ENCODE data around the gene MEI1.
"Not testable (repeated sequence)": the region's sequence is repeated elsewhere in the genome, so short reads cannot be mapped to it uniquely, and the experiment has no call there.

Gene MEI1

GRCh38 chr22:41682033-41682807, 17.1 kb upstream of the MEI1 start:
- FAIRE-seq: peak; percentile 58
- peak; percentile 76 for DNase-seq (ENCODE audit: insufficient read length, low spot score)

- no peak for DNase-seq (ENCODE audit: insufficient read length, low spot score)
- FAIRE-seq: no peak
Measured at GRCh38 chr22:41683052-41683451, 16.3 kb upstream of the MEI1 start.

- DNase-seq (ENCODE audit: insufficient read length, low spot score): no peak
- FAIRE-seq: no peak
Measured at GRCh38 chr22:41683616-41684015, 15.7 kb upstream of the MEI1 start.

GRCh38 chr22:41684194-41684593, 15.1 kb upstream of the MEI1 start:
- DNase-seq (ENCODE audit: insufficient read length, low spot score): no peak
- FAIRE-seq: no peak

- not testable (repeated sequence) for FAIRE-seq; DNase-seq (ENCODE audit: insufficient read length, low spot score)
Measured at GRCh38 chr22:41686890-41687289, 12.4 kb upstream of the MEI1 start.

- FAIRE-seq (no peak), DNase-seq (ENCODE audit: insufficient read length, low spot score) (no peak)
Measured at GRCh38 chr22:41687901-41688364, 11.4 kb upstream of the MEI1 start.

- FAIRE-seq (peak; percentile 88), DNase-seq (ENCODE audit: insufficient read length, low spot score) (peak; percentile 83)
Measured at GRCh38 chr22:41688365-41689211, 10.7 kb upstream of the MEI1 start, which contains the start of gene SNU13. TSS of gene SNU13 (minus strand) at chr22:41688867. CDS start at chr22:41688796, 71 bp downstream.

- DNase-seq (ENCODE audit: insufficient read length, low spot score): no peak
- FAIRE-seq: no peak
Measured at GRCh38 chr22:41690476-41690875, 8.8 kb upstream of the MEI1 start.

- FAIRE-seq (no peak), DNase-seq (ENCODE audit: insufficient read length, low spot score) (no peak)
Measured at GRCh38 chr22:41695211-41695610, 4.1 kb upstream of the MEI1 start.

- no peak for DNase-seq (ENCODE audit: insufficient read length, low spot score)
- FAIRE-seq: no peak
Measured at GRCh38 chr22:41696703-41697102, 2.6 kb upstream of the MEI1 start.

GRCh38 chr22:41697126-41697775, 2.1 kb upstream of the MEI1 start:
- peak; percentile 84 for DNase-seq (ENCODE audit: insufficient read length, low spot score)
- FAIRE-seq: peak; percentile 38

GRCh38 chr22:41700108-41700364, 733 bp downstream of the MEI1 start:
- FAIRE-seq (no peak), DNase-seq (ENCODE audit: insufficient read length, low spot score) (no peak)

GRCh38 chr22:41702763-41703162, 3.5 kb downstream of the MEI1 start:
- FAIRE-seq (no peak), DNase-seq (ENCODE audit: insufficient read length, low spot score) (no peak)

- FAIRE-seq (no peak), DNase-seq (ENCODE audit: insufficient read length, low spot score) (no peak)
Measured at GRCh38 chr22:41709341-41709740, 10.0 kb downstream of the MEI1 start.

- no peak for DNase-seq (ENCODE audit: insufficient read length, low spot score)
- no peak for FAIRE-seq
Measured at GRCh38 chr22:41713004-41713403, 13.7 kb downstream of the MEI1 start.

- FAIRE-seq (no peak), DNase-seq (ENCODE audit: insufficient read length, low spot score) (no peak)
Measured at GRCh38 chr22:41722496-41722895, 23.2 kb downstream of the MEI1 start.

GRCh38 chr22:41725510-41726110, 26.3 kb downstream of the MEI1 start:
- DNase-seq (ENCODE audit: insufficient read length, low spot score) (peak; percentile 50), FAIRE-seq (peak; percentile 82)

- no peak for DNase-seq (ENCODE audit: insufficient read length, low spot score)
- FAIRE-seq: no peak
Measured at GRCh38 chr22:41731609-41732008, 32.3 kb downstream of the MEI1 start.

GRCh38 chr22:41732096-41732772, 32.9 kb downstream of the MEI1 start:
- no peak for FAIRE-seq
- no peak for DNase-seq (ENCODE audit: insufficient read length, low spot score)

- not testable (repeated sequence) for DNase-seq (ENCODE audit: insufficient read length, low spot score); FAIRE-seq
Measured at GRCh38 chr22:41733241-41733640, 33.9 kb downstream of the MEI1 start.

Measured in HTR-8/SVneo (cell line).